GM12878 (cell line): Measurements from ENCODE around the gene SMTNL2. TPM values are rescaled to one million over a fixed set of nuclear protein-coding genes. Genes with fewer than 3 reads are reported as not detected.

Experiments used
- ATAC-seq: fragments of 200-7000 bp; cut with Tn5 transposase; 3 replicates; pipeline ENCODE4 v1.9.1; 2020; ENCODE audit warnings: mild to moderate bottlenecking, moderate library complexity
- BruUV-seq: library from RNA; stranded (reverse); fragments of 400-500 nt; replicated peaks from 2 replicates; lab custom pipeline; 2021; lab: Mats Ljungman, UMichigan
- CTCF ChIA-PET: fragments of 300-600 bp; sonication (Branson Sonifier 250); formaldehyde crosslinking; extraction: SDS; loops from one replicate; lab custom pipeline; 2021; ENCODE audit warnings: inconsistent platforms; lab: Yijun Ruan, JAX
- POLR2A ChIA-PET: fragments of 350-600 bp; formaldehyde crosslinking; extraction: SDS; loops from one replicate; lab custom pipeline; 2021; ENCODE audit warnings: inconsistent platforms; lab: Charles Lee
- RAD21 ChIA-PET: fragments of 300-600 bp; sonication (Branson Sonifier 250); formaldehyde crosslinking; loops from one replicate; lab custom pipeline; 2023; ENCODE audit warnings: antibody characterized with exemption; ENCODE audit not compliant: unreplicated experiment; lab: Charles Lee
- SMC1A ChIA-PET: fragments of 300-600 bp; sonication (Branson Sonifier 250); formaldehyde crosslinking; loops from one replicate; lab custom pipeline; 2023; ENCODE audit not compliant: unreplicated experiment, uncharacterized antibody; lab: Charles Lee
- DNase-seq: peaks from one replicate; pipeline ENCODE4 v3.0.0-alpha.2; 2011; ENCODE audit warnings: low read depth, low spot score
- FAIRE-seq: peaks from 3 replicates; lab custom pipeline; 2011; peaks lifted over from hg19 to GRCh38; lab: Jason Lieb, UNC
- H2AFZ ChIP-seq: 2 replicates; pipeline ENCODE4 v1.6.0; 2011; ENCODE audit warnings: low read depth, low read length, control low read depth; ENCODE audit not compliant: control insufficient read depth
- H3K27ac ChIP-seq: 2 replicates; pipeline ENCODE4 v1.5.1; 2011; ENCODE audit warnings: control low read depth; ENCODE audit not compliant: control insufficient read depth, insufficient read depth
- H3K27me3 ChIP-seq, 2 experiments: replicated peaks in 1 of 2; 2 replicates each; pipeline versions ENCODE4 v1.6.0 to v1.6.1; 2011; ENCODE audit warnings: low read length in 1 of 2; ENCODE audit not compliant: control insufficient read depth in 2 of 2, insufficient read depth in 2 of 2
- H3K36me3 ChIP-seq, 2 experiments: 2 replicates each; pipeline ENCODE4 v1.5.1; 2011; ENCODE audit warnings: low read length in 1 of 2; ENCODE audit not compliant: control insufficient read depth in 2 of 2, insufficient read depth in 2 of 2
- H3K4me1 ChIP-seq: 2 replicates; pipeline ENCODE4 v1.6.1; 2011; ENCODE audit warnings: mild to moderate bottlenecking, low read length, moderate library complexity, mixed read lengths; ENCODE audit not compliant: control insufficient read depth, insufficient read depth
- H3K4me2 ChIP-seq: 2 replicates; pipeline ENCODE4 v1.6.0; 2011; ENCODE audit warnings: control low read depth; ENCODE audit not compliant: control insufficient read depth, insufficient read depth
- H3K4me3 ChIP-seq: fragments of 200-600 bp; sonication (generic); 2 replicates; pipeline ENCODE4 v1.5.1; 2016
- H3K79me2 ChIP-seq: 2 replicates; pipeline ENCODE4 v1.6.0; 2011; ENCODE audit warnings: low read length; ENCODE audit not compliant: control insufficient read depth, insufficient read depth
- H3K9ac ChIP-seq: 2 replicates; pipeline ENCODE4 v1.8.0; 2011; ENCODE audit warnings: low read length, control low read depth, mixed read lengths; ENCODE audit not compliant: control insufficient read depth, insufficient read depth
- H3K9me3 ChIP-seq: replicated peaks from 3 replicates; pipeline ENCODE4 v1.5.1; 2011; ENCODE audit warnings: mild to moderate bottlenecking, low read length; ENCODE audit not compliant: control insufficient read depth, insufficient read depth
- H4K20me1 ChIP-seq: 2 replicates; pipeline ENCODE4 v1.6.0; 2011; ENCODE audit not compliant: control insufficient read depth, insufficient read depth
- FOXM1 ChIP-seq: IDR thresholded peaks from 2 replicates; pipeline ENCODE4 v1.6.1; 2012; ENCODE audit warnings: low read depth, mild to moderate bottlenecking, inconsistent platforms, low read length, moderate library complexity
- KDM1A ChIP-seq: fragments of 200-600 bp; sonication (generic); IDR thresholded peaks from 2 replicates; pipeline ENCODE4 v1.6.1; 2016; ENCODE audit warnings: borderline replicate concordance
- POLR2A ChIP-seq: IDR thresholded peaks from 2 replicates; pipeline ENCODE4 v1.6.1; 2011; ENCODE audit warnings: low read depth, mild to moderate bottlenecking, low read length
- WGBS: methylation state at CpG from one replicate; pipeline ENCODE4 v1.1.6; 2016; ENCODE audit warnings: low lambda C conversion rate; ENCODE audit not compliant: insufficient replicate concordance, insufficient coverage; ENCODE audit errors: missing lambda C conversion rate; 5-methylcytosine and 5-hydroxymethylcytosine counted together
- in situ Hi-C: fragments of 300-500 bp; cut with MboI; formaldehyde crosslinking; loops from 9 replicates; pipeline ENCODE4 v1.14.3; 2018; ENCODE audit warnings: mixed read lengths
- intact Hi-C: fragments of 100-400 bp; cut with micrococcal nuclease; formaldehyde crosslinking; loops from one replicate; pipeline ENCODE4 v1.14.2; 2022; ENCODE audit not compliant: unreplicated experiment
- polyA plus RNA-seq, 11 experiments: library from polyadenylated mRNA; depleted of rRNA in 4 of 11; unstranded in 6 of 11; stranded (reverse) in 5 of 11; fragments of >200 nt; fragmentation: Nextera tagmentation in 4 of 11; fragmentation: Illumina TruSeq in 1 of 11; extraction: Ambion mirVana in 4 of 11; extraction: Trizol in 1 of 11; gene quantifications; 1 replicate in 1 of 11; 2 replicates in 10 of 11; pipeline versions ENCODE4 v1.2.1 to v1.2.3, GENCODE V29; 2011 to 2016; ENCODE audit warnings: inconsistent platforms in 2 of 11, missing spikeins in 2 of 11, low read depth in 1 of 11
- total RNA-seq, 4 experiments: library from RNA; depleted of rRNA in 3 of 4; stranded (reverse); fragments of >200 nt in 3 of 4; fragmentation: Illumina TruSeq in 1 of 4; extraction: Trizol in 1 of 4; gene quantifications; 2 replicates each; pipeline versions ENCODE4 v1.2.1 to v1.2.3, GENCODE V29; 2013 to 2021

Gene SMTNL2
- total and polyA plus RNA-seq, 10 of the 15 experiments (the other 5 are each of a cell fraction or from before 2014, with no cell fraction given): not detected

DNA sequence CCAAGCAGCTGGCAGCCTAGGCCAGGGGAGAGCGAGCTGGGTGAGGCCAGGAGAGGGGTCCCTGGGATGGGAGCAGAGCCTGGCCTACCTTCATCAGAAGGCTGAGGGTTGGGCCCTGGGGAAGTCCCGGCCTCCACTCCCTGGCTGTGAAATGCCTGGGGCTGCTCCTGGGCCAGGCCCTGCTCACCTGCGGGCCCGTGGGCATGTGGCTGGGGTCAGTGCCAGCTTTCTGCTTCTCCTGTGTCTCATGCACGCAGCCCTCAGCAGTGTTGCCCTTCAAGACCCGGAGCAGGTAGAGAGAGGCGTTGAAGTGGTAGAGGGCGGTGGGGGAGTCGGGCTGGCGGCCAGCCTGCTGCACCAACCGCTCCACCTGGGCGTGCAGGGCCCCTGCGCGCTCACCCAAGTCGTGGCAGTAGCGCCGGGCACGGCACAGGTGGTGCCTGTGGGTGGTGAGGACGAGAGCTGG, 41.6 kb upstream of the SMTNL2 start:
- Histone ChIP-seq H3K4me3 (no peak overlapping the region), H4K20me1 (no peaks in the 10 kb centered on the region; the same call in 1 of the 2 replicates), H3K27ac (no peak overlapping the region), H3K36me3 (peaks cover 8 to 50% of the 10 kb centered on the region in 2 experiments; a peak in 3 of 4 replicates), H3K9me3 (no peaks in the 10 kb centered on the region), H3K79me2 (no peaks in the 10 kb centered on the region), H3K4me2 (no peak overlapping the region), H3K27me3 (no peaks in the 10 kb centered on the region), H3K9ac (no peak overlapping the region), H3K4me1 (no peaks in the 10 kb centered on the region), H2AFZ (no peak overlapping the region)
- ChIA-PET POLR2A (no interaction called here), RAD21 (no interaction called here), CTCF (interaction anchor here (1.0 kb wide), 1 partner anchor 293 kb away, joined by 3 read pairs; no protein-coding TSS in a partner anchor), SMC1A (no interaction called here)
- in situ Hi-C loops: no loop called here
- no TSS peak for BruUV-seq
- no peak for FAIRE-seq
- no peak for TF ChIP-seq FOXM1
- TF ChIP-seq POLR2A: peak; percentile 40; the same call in 1 of the 2 replicates
- 99% methylated on average over 19 of the region's 19 CpGs for WGBS
- no peak for ATAC-seq
- no peak for DNase-seq
- intact Hi-C loops: no loop called here

DNA sequence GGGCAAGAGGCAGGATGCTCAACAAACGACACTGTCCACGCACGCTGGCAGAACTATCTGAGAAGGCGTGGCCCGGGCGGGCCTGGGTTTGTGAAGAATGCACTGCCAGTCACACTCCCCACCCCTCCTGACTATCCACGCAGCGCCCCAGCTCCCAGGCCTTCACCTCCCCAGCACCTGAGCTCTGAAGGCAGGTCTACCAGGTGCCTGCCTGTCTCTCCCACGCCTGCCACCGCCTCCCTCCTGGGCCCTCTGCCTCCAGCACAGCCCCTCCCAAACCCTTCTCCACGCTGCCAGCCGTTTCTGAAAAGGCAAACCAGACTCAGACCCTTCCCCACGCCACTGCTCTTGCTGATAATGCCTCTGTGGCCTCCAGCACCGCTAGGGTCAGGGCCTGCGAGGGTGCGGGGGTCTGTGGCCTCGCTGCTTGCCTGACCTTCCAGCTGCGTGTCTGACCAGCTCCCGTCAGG, 40.7 kb upstream of the SMTNL2 start:
- Histone ChIP-seq H3K36me3 (peaks cover 8 to 57% of the 10 kb centered on the region in 2 experiments; a peak in 3 of 4 replicates), H3K4me3 (no peak overlapping the region), H2AFZ (no peak overlapping the region), H3K27me3 (no peaks in the 10 kb centered on the region), H3K4me1 (no peaks in the 10 kb centered on the region), H3K27ac (no peak overlapping the region), H3K9ac (no peak overlapping the region), H3K79me2 (no peaks in the 10 kb centered on the region), H3K4me2 (no peak overlapping the region), H4K20me1 (no peaks in the 10 kb centered on the region; the same call in none of the 2 replicates), H3K9me3 (no peaks in the 10 kb centered on the region)
- WGBS: 92% methylated on average over 19 of the region's 19 CpGs
- ChIA-PET CTCF (interaction anchor here (1.1 kb wide), 1 partner anchor 22 kb away, joined by 3 read pairs; no protein-coding TSS in a partner anchor), RAD21 (no interaction called here), SMC1A (no interaction called here), POLR2A (interaction anchor here (0.6 kb wide), 1 partner anchor 42 kb away, joined by 3 read pairs; no protein-coding TSS in a partner anchor)
- BruUV-seq: no TSS peak
- ATAC-seq: no peak
- FAIRE-seq: no peak
- DNase-seq: no peak
- in situ Hi-C loops (no loop called here), intact Hi-C loops (no loop called here)
- TF ChIP-seq KDM1A (no peak), POLR2A (peak; percentile 32; the same call in 1 of the 2 replicates)
